Measurements from ENCODE around the gene MT1X.

- TF ChIP-seq CTCF (conservative IDR thresholded peaks at IDR 0.05; ENCODE audit: low read depth in 2 of 2) (no peak), POLR2AphosphoS5 (IDR thresholded peaks at IDR 0.05; ENCODE audit: low read depth) (no peak), ZNF114 (CRISPR knock-in tag; IDR thresholded peaks at IDR 0.05) (no peak), ETS1 (IDR thresholded peaks at IDR 0.05) (no peak), EZH2 (IDR thresholded peaks at IDR 0.05; ENCODE audit: low read depth, unreplicated experiment) (no peak), REST (IDR thresholded peaks at IDR 0.05; ENCODE audit: unreplicated experiment) (no peak), ZNF331 (CRISPR knock-in tag; IDR thresholded peaks at IDR 0.05; ENCODE audit: low read depth) (no peak), EZH2phosphoT487 (IDR thresholded peaks at IDR 0.05; ENCODE audit: unreplicated experiment) (no peak), JUNB (IDR thresholded peaks at IDR 0.05; ENCODE audit: unreplicated experiment) (no peak), STAT1 (IDR thresholded peaks at IDR 0.05; ENCODE audit: unreplicated experiment) (no peak)
Measured at GRCh38 chr16:56732366-56732765, 50.1 kb downstream of the MT1X start.
